ENCODE data around the gene DLG2.

DNA sequence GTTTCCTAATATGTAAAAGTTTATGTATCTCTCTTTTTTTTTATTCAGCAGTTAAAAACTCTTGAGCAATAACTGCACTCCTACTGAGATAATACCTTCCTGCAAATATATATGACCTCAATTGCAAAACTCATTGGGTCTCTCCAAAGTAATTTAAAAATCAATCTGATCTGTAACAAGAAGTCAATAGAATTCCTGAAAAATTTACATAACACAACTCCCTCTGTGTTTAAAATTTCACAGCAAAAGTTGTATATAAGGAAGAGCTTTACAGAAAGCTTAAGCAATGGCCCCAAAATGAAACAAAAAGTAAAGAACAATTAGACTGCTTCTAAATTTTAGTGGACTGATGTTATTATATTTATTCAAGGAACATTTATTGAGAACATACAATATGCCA lies 313.4 kb downstream of the DLG2 start:
- no peak for TF ChIP-seq CTCF (IDR thresholded peaks at IDR 0.05; ENCODE audit: insufficient read depth, low read length)
- TF ChIP-seq, protein P1, sequence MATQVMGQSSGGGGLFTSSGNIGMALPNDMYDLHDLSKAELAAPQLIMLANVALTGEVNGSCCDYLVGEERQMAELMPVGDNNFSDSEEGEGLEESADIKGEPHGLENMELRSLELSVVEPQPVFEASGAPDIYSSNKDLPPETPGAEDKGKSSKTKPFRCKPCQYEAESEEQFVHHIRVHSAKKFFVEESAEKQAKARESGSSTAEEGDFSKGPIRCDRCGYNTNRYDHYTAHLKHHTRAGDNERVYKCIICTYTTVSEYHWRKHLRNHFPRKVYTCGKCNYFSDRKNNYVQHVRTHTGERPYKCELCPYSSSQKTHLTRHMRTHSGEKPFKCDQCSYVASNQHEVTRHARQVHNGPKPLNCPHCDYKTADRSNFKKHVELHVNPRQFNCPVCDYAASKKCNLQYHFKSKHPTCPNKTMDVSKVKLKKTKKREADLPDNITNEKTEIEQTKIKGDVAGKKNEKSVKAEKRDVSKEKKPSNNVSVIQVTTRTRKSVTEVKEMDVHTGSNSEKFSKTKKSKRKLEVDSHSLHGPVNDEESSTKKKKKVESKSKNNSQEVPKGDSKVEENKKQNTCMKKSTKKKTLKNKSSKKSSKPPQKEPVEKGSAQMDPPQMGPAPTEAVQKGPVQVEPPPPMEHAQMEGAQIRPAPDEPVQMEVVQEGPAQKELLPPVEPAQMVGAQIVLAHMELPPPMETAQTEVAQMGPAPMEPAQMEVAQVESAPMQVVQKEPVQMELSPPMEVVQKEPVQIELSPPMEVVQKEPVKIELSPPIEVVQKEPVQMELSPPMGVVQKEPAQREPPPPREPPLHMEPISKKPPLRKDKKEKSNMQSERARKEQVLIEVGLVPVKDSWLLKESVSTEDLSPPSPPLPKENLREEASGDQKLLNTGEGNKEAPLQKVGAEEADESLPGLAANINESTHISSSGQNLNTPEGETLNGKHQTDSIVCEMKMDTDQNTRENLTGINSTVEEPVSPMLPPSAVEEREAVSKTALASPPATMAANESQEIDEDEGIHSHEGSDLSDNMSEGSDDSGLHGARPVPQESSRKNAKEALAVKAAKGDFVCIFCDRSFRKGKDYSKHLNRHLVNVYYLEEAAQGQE (IDR thresholded peaks at IDR 0.05; ENCODE audit: insufficient replicate concordance, low read depth) = no peak
